ENCODE measurements around the gene LRRC31. TPM values are rescaled to one million over a fixed set of nuclear protein-coding genes. Genes with fewer than 3 reads are reported as not detected.

The LRRC31 gene
- total RNA-seq, 1 experiment from 2014 or later, result not detected

DNA sequence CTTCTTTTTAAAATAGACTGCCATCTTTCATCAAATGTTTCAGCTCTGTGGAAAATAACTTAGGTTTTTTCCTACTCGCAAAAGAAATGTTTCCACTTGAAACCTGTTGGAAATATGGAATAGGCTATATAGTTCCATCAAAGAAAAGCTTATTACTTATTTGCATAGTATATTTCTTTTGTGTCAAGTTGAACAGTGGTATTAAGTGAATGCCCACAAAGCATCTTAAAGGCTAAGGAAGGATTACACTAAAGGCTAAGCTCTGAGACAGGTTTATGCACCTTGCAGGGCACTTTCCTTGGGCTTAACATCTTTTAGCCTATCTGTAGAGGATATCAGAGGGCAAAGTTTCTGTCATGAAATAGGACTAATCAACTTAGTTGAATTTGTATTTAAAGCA lies 41.5 kb upstream of the LRRC31 start, which contains the start of gene SAMD7:
Gene SAMD7, plus strand, starts transcription at position 301 of the 400 bp plus-strand sequence. CDS start 7,927 bp downstream, outside the sequence.
- Histone ChIP-seq H3K4me3 (ENCODE audit: low read depth, low read length, poor library complexity, severe bottlenecking) (no peak within 1 kb of the TSS), H3K9me3 (ENCODE audit: low read depth, low read length, poor library complexity, severe bottlenecking) (no peaks in the 10 kb centered on the region), H3K27ac (ENCODE audit: low read depth, low read length, poor library complexity, severe bottlenecking) (no peak within 1 kb of the TSS), H3K27me3 (replicated peaks; ENCODE audit: insufficient read depth, low read depth, low read length, poor library complexity) (no peaks in the 10 kb centered on the region), H3K36me3 (ENCODE audit: insufficient read depth, low read length, poor library complexity, severe bottlenecking) (no peaks in the 10 kb centered on the region), H3K4me1 (ENCODE audit: insufficient read depth, low read length, poor library complexity, severe bottlenecking) (no peaks in the 10 kb centered on the region)
- CTCF ChIA-PET, result no interaction called here
- DNase-seq (ENCODE audit: low spot score), result no peak
- POLR2A ChIA-PET (ENCODE audit: low non-redundant PET), result no interaction called here
- no TSS peak for BruUV-seq (replicated peaks)
- intact Hi-C loops (cut with micrococcal nuclease; ENCODE audit: unreplicated experiment), result no loop called here
- TF ChIP-seq, protein P1, sequence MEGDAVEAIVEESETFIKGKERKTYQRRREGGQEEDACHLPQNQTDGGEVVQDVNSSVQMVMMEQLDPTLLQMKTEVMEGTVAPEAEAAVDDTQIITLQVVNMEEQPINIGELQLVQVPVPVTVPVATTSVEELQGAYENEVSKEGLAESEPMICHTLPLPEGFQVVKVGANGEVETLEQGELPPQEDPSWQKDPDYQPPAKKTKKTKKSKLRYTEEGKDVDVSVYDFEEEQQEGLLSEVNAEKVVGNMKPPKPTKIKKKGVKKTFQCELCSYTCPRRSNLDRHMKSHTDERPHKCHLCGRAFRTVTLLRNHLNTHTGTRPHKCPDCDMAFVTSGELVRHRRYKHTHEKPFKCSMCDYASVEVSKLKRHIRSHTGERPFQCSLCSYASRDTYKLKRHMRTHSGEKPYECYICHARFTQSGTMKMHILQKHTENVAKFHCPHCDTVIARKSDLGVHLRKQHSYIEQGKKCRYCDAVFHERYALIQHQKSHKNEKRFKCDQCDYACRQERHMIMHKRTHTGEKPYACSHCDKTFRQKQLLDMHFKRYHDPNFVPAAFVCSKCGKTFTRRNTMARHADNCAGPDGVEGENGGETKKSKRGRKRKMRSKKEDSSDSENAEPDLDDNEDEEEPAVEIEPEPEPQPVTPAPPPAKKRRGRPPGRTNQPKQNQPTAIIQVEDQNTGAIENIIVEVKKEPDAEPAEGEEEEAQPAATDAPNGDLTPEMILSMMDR (conservative IDR thresholded peaks at IDR 0.05; ENCODE audit: low read depth, low read length), result no peak
- TF ChIP-seq EZH2 (IDR thresholded peaks at IDR 0.05; ENCODE audit: borderline replicate concordance, low read depth, low read length, poor library complexity, severe bottlenecking), result no peak

DNA sequence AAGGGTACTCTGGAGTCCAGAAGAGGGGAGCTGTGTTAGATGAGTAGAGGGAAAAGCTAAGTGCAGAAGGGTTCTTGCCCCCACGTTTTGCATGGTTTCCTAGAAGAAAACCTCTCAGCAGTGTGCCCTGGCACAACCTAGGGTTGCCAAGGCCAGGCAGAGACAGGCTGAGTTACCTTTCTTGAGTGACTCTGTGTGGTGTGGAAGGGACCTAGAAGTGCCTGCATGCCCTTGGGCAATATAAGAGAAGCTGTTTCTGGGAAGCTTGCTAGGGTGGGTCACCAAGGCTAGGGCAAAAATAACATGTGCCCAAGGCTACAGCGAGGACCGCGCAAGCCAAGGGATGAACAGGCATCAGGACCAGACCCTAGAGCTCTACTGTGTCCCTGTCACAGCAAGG lies 38.2 kb upstream of the LRRC31 start:
- ChIA-PET POLR2A (ENCODE audit: low non-redundant PET) (no interaction called here), CTCF (no interaction called here)
- H3K4me3 ChIP-seq (ENCODE audit: low read depth, low read length, poor library complexity, severe bottlenecking), result no peak overlapping the region
- H3K9me3 ChIP-seq (ENCODE audit: low read depth, low read length, poor library complexity, severe bottlenecking), result no peaks in the 10 kb centered on the region
- intact Hi-C loops (cut with micrococcal nuclease; ENCODE audit: unreplicated experiment), result no loop called here
- DNase-seq (ENCODE audit: low spot score), result no peak
- no peak overlapping the region for H3K27ac ChIP-seq (ENCODE audit: low read depth, low read length, poor library complexity, severe bottlenecking)
- H3K36me3 ChIP-seq (ENCODE audit: insufficient read depth, low read length, poor library complexity, severe bottlenecking), result no peaks in the 10 kb centered on the region
- no peaks in the 10 kb centered on the region for H3K27me3 ChIP-seq (replicated peaks; ENCODE audit: insufficient read depth, low read depth, low read length, poor library complexity)
- TF ChIP-seq, protein P1 (conservative IDR thresholded peaks at IDR 0.05; ENCODE audit: low read depth, low read length), result no peak
- TF ChIP-seq EZH2 (IDR thresholded peaks at IDR 0.05; ENCODE audit: borderline replicate concordance, low read depth, low read length, poor library complexity, severe bottlenecking), result no peak
- H3K4me1 ChIP-seq (ENCODE audit: insufficient read depth, low read length, poor library complexity, severe bottlenecking), result no peaks in the 10 kb centered on the region
- no TSS peak for BruUV-seq (replicated peaks)

DNA sequence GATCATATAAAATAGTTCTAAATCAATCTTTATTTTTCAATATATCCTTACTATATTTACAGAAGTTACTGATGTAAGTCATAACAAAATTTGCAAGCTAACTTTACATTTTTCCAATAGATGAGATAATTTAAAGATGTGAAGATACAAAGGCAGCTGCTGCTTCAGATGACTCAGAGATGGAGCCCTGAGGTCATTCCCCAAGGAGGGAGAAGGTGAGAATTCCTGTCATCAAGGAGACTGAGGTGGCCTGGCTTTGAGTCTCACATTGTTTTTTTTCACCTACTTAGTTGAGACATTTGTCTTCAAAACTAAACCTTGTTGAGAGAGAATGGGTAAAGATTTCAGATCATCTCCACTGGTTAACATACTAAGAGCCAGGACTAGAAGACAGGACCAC lies 37.7 kb upstream of the LRRC31 start:
- ChIA-PET CTCF (no interaction called here), POLR2A (ENCODE audit: low non-redundant PET) (no interaction called here)
- Histone ChIP-seq H3K4me3 (ENCODE audit: low read depth, low read length, poor library complexity, severe bottlenecking) (no peak overlapping the region), H3K4me1 (ENCODE audit: insufficient read depth, low read length, poor library complexity, severe bottlenecking) (no peaks in the 10 kb centered on the region), H3K36me3 (ENCODE audit: insufficient read depth, low read length, poor library complexity, severe bottlenecking) (no peaks in the 10 kb centered on the region), H3K27ac (ENCODE audit: low read depth, low read length, poor library complexity, severe bottlenecking) (no peak overlapping the region), H3K9me3 (ENCODE audit: low read depth, low read length, poor library complexity, severe bottlenecking) (no peaks in the 10 kb centered on the region), H3K27me3 (replicated peaks; ENCODE audit: insufficient read depth, low read depth, low read length, poor library complexity) (no peaks in the 10 kb centered on the region)
- intact Hi-C loops (cut with micrococcal nuclease; ENCODE audit: unreplicated experiment), result no loop called here
- no peak for TF ChIP-seq EZH2 (IDR thresholded peaks at IDR 0.05; ENCODE audit: borderline replicate concordance, low read depth, low read length, poor library complexity, severe bottlenecking)
- TF ChIP-seq, protein P1 (conservative IDR thresholded peaks at IDR 0.05; ENCODE audit: low read depth, low read length), result no peak
- no peak for DNase-seq (ENCODE audit: low spot score)
- no TSS peak for BruUV-seq (replicated peaks)

Data from A673 (cell line).